NCI-H2081 treated with DMSO at 0.1 percent for 48 hours (cell line): ENCODE results near the gene PDIK1L.

Experiments
- DNase-seq: peaks from one replicate; lab custom pipeline; 2025; lab: John Stamatoyannopoulos, UW

The PDIK1L gene

DNA sequence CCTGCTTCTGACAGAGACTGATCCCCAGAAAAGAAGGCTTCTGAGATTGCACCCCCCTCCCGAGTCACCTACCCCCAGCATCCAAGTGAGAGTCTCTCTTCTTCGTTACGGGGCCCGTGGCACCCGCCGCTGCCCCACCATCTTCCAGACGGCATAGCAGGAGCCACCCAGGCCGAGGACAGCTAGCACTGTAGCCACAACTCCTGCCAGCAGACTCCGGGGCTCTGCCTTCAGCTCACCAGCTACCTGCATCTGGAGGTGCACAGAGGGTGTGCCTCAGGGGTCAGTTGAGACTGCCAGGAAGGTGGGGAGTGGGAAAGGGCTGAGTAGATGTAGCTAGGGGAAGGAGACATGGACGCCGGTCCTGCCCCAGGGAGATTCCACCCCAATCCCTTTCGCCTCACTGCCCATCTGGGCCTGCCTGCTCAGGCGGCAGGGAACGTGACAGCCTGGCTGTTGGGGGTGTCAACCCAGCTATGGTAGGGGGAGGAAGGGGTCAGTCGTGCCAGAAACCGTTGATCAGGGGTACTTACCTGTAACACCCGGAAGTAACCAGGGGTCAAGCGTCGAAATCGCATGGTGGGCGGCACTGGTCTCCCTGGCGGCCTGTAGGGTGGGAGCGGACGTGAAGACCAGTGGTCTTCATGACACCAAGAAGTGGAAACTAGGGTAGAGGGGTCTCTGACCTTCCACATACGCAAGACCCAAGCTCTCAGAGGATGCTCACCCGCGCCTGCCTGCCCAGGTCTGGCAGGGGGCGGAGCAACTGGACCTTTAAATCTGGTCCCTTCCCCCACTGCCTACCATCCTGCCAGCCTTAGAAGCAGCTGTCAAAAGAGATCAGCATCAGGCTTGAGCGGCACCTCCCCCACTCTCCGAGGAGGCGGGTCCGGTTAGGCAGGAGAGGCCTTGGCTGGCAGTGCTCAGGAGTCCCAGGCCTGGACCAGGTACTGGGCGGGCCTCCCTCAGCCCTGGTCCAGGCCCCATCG lies 59.8 kb downstream of the PDIK1L start, which contains the start of gene ZNF593OS:
ZNF593OS (minus strand) TSS at position 749 of the 989 bp plus-strand sequence; CDS start at position 578, 171 bp downstream.
- no peak for DNase-seq
